SKM-1 (cell line): ENCODE data around the gene UTP14C.
"Not testable (repeated sequence)": the region's sequence is repeated elsewhere in the genome, so short reads cannot be mapped to it uniquely, and the experiment has no call there.

Experiments used
- DNase-seq: peaks from one replicate; lab custom pipeline; 2025; ENCODE audit not compliant: unreplicated experiment; lab: John Stamatoyannopoulos, UW

The UTP14C gene

DNA sequence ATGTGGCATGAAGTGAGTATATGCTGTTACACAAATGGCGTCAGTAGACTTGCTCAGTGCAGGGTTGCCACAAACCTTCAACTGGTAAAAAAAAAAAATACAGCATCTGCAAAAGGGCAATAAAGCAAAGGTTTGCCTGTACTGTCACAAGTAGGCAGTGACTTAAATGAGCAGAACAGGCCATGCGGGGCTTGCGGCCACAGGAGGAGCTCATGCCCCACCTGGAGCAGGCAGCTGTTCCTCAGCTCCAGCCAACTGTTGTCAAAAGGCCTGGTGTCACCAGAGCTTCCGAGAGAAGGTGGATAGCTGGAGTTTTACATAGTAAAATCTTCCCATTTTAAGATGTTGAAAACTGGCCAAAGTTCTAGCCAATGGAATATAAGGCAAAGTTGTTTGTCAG, 20.9 kb upstream of the UTP14C start:
- DNase-seq = no peak

DNA sequence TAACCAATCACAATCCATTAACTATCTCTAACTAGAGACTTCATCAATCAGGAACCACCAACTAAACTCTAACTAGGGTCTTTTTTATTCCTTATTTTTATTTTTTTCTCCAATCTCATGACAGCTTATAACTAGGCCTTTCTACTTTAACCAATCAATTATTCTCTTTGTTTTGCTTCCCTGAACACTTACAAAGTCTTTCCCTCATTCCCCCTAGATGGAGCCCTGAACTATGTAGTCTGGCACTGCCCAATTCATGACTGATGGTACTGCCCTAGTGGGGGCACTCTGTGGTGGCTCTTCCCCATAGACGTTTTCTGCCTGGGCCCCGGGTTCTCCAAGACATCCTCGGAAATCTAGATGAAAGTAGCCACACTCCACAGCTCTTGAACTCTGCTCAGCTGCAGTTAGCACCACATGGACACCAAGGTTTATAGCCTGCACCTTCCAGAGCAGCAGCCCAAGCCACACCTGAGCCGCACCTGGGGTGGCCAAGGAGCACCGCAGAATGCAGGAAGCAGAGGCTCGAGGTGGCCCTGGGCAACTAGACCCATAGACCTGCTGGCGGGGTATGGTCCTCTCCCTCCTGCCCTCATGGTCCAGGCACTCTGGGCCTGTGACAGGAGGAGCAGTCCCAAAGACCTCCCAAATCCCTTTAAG, 19.9 kb upstream of the UTP14C start:
- no peak for DNase-seq

DNA sequence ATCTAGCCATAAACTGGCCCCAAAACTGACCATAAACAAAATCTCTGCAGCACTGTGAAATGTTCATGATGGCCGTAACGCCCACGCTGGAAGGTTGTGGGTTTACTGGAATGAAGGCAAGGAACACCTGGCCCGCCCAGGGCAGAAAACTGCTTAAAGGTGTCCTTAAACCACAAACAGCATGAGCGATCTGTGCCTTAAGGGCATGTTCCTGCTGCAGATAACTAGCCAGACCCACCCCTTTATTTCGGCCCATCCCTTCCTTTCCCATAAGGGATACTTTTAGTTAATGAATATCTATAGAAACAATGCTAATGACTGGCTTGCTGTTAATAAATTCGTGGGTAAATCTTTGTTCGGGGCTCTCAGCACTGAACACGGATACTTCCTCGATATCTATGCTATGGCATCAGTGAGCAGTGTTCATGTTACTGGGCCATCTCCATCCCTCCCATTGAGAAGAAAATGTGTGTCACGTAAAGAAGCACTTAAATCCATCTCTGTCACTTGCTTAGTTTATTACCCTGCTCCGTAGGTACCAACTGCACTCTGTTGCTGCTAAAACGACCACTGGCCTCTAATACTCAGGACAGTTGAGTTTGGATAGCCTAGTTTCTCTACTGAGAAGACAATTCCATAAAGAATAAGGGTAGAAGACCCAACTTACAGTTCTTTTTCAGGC, 18.5 kb upstream of the UTP14C start:
- DNase-seq = no peak

DNA sequence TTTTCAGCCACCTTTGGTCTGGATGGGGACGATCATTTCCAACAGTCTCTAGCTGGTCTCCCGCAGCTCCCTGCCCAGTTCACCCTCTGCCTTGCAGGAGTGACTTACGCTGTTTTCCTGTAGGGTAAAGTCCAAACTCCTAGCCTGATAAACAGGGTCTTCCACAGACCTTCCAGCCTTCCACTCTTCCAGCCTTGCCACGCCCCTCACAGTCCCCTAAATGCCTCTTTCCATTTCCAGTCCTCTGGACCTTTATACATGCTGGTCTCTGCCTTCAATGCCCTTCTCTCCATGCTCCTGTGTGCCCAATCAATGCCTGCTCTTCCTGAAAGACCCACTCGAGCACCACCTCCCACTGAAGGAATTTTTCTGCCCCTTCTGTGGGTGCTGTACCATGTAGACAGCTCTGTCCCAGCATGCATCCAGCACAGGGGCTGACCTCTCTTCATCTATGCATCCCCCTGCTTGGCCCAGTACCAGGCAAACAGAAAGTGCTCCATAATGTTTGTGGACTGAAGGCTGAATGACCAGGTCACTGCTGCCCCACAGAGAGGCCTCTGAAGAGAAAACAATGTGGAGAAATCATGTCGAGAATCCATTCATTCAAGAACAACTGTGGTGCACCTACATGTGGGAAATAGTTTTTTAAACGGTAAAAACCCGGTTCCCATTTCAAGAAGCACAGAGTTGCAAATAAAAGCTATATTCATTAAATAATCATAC, 17.8 kb upstream of the UTP14C start:
- no peak for DNase-seq

DNA sequence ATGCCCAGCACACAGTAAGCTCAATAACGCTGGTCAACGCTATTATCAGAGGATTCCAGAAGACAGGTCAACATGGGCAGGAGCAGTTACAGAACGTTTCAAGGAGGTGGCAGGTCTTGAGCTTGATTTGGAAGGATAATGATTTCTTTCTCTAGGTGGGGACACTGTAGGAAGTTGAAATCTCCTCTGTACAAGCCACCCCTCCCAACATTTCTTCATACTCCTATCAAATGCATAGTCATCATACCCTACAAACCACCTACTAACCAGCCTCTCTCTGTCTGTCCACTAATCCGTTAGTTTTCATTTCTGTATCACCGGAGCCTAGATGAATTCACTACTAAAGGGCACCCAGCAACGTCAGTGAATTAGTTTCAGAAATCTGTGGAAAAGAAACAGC, 14.5 kb upstream of the UTP14C start:
- DNase-seq = no peak

DNA sequence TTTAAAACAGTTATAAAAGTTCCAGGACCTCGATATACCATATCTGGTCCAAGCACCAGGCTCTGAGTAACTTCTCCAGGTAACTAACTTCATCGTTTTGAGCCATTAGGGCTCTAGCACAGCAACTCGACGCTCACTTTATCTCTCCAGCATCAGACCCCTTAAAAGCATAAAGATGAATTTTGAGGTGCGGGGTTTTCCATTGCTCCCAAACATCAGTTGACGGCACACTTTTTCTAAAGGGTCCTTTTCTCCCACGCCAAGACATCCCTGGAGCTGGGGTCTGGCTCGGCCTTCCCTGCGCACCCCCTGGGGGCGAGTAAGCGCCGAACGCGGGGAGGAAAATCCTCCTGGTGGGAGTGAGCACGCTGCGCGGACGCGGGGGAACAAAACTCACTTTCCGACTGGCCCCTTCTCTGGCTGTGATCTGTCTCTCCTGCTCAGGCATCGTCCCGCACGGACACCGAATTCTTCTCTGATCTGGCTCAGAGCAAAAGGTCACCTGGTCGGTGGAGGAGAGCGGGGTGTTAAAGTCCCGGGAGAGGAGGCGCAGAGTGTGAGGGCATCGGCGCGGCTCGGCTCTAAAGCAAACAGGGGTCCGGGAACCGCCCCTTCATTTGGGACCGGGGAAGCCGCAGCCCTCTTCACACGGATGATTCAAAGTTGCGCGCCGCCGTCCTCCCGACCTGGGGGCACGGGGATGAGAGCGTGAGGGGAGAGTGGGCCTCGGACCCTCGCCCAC, 13.4 kb upstream of the UTP14C start, which contains the start of gene ATP7B:
TSS of gene ATP7B (minus strand) at position 561 of the 742 bp plus-strand sequence. CDS start at position 448, 113 bp downstream.
- DNase-seq = no peak

DNA sequence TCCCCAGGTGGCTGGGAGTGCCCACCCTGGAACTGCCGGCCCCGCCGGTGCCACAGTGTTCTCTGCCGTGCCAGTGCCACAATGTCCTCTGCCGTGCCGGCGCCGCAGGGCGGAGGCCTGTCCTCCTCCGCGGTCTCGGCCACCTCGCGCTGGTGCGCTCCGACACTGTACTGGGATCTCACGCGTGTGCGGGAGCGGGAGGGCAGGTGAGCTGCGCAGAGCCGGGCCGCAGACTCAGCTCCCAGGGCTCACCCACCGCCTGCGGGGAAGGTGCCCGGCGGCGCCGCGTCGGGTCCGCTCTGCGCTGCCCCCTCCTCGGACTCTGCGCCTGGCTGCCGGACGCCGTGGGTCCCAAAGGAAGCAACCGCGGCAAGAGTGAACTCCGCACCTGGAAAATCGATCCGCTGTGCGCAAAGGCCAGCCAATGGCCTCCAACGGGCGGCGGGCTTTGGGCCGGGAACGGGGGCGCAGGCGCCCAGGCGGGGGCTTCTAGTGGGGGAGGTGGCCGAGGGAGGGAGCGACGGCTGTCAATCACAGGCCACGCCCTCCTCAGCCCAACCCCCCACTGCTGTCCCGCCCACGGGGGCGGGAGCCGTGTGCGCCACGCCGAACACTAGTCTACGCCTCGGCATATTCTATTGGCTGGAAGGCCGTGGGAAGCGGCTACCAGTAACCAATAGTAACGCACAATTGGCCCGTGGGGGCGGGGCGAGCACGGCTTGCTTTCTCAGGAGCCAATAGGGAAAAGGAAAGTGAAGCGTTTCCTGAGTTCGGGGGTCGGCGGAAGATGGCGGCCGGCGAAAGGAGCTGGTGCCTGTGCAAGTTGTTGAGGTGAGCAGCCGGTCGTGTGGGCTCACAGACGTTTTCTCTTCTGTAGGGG, 12.6 kb upstream of the UTP14C start, which contains the start of gene ALG11:
TSS of gene ALG11 (plus strand) at position 767 of the 880 bp plus-strand sequence. CDS start at position 788, 21 bp downstream.
- DNase-seq = peak; percentile 89

DNA sequence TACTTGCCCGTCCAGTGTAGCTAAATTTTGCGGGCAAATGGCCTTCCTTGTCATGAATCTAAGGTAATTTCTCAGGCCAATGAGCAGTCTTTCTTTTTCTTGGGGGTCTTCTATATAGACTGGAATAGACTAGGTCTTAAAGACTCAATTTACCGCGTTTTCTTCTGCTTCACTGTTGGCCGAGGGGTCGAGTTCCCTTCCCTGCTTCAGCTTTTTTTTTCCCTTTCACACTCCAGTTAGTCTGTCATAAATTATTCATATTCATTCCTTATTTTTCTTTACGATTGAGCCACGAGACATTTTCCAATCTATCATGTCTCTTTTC, 12.0 kb upstream of the UTP14C start:
- no peak for DNase-seq

DNA sequence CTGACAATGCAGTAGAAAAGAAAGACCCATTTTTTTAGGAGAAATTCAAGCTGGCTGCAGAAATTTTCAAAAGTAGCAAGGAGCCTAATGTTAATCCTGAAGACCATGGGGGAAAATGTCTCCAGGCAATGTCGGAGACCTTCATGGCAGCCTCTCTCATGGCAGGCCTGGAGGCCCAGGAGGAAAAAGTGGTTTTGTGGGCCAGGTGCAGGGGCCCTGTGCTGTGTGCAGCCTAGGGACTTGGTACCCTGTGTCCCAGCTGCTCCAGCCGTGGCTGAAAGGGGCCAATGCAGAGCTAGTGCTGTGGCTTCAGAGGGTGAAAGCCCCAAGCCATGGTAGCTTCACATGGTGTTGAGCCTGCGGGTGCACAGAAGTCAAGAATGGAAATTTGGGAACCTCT, 8.2 kb upstream of the UTP14C start:
- no peak for DNase-seq

DNA sequence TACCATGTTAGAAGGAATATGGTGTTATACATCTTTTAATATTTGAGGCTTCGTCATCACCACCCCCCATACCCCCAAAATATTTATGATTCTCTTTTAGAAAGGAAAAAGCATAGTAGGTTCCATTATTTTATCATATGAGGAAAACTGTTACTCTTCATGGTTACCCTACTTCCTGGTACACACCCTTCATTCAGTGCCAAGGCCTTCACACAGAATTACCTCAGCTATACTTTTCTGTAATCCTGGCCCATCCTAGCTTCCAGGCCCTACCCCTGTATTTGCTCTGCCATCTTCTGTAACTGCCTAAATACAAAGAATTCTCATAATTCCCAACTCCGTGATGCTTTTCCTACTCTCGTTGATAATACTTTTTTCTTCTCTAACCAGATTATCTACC, 4.3 kb upstream of the UTP14C start:
- DNase-seq = no peak

DNA sequence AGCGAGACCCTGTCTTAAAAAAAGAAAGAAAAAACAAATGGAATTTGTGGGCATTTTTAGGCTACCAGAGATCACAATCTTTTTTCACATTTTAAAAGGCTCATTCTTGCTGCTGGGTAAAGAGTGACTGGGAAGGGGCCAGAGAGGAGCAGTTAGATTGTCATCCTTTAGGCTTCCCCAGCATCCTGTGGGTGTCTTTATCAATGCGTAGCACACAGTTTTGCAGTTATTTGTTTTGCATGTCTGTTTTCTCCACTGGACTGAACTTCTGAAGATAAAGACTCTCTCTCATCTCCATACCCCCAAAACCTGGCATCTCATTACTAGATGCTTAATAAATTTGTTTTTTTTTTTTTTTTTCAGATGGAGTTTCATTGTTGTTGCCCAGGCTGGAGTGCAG, 2.1 kb upstream of the UTP14C start:
- DNase-seq = no peak

DNA sequence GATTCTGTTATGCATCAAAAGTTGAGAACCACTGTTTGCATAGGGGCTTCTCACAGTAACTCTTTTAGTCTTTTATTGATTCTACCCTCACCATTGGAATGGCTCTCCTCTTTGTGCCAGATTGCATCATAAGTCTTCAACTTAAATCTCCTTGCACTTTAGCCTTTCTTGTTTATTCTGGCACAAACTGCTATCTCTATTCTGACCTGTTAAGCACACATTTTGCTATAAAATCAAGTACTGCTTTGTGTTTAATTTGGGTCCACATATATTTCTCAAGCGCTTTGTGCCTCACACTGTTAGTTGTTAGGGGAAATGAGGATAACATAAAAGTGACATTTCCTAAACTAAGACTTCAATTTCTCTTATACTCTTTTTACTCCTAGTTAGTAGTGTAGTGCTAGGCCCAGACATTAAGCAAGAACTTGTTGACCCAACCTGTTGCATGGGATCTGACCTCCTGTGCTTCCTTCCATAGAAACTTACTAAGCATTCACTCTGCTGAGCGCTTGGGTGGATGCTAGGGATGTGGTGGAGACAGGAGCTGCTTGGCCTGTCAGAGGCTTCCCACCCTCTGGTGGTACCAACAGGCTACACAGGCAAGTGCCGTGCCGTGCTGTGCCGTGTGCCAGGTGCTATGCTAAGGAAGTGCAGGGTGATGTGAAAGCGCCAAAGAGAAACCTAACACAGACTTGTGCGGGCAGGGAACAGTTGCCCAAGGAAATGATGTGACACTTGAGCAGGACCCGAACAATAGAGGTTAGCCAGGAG, 1.2 kb downstream of the UTP14C start:
- DNase-seq = no peak

DNA sequence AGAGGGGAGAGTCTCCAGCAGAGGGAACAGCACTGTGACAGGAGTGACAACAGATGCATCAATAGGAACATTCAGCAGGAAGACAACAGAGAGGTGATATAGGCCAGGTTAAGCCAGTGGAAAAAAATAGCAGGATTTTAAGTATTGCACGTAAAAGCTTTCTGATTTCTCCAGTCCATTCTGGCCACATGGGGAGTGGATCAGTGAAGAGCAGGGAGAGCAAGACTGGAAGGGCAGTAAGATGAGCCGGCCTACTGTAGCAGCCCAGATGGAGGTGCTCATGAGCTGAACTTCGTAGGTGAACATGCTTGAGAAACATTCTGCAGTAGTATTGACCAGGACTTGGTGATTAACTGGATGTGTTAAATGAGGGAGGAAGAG, 1.7 kb downstream of the UTP14C start:
- no peak for DNase-seq

DNA sequence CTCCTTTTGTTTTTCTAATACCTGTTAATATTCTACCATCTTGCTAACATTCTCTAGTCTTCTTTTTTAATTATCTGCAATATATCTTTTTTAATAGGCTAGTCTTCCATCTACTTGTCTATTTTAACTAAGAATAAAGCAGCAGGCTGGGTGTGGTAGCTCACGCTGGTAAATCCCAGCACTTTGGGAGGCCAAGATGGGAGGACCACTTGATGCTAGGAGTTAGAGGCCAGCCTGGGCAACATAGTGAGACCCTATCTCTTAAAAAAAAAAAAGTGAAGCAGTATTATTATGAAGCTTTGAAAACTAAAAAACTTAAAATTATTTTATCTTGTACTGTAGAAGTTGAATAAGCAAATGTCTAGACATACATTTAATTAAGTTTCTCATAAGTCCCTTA, 3.3 kb downstream of the UTP14C start:
- DNase-seq = no peak

DNA sequence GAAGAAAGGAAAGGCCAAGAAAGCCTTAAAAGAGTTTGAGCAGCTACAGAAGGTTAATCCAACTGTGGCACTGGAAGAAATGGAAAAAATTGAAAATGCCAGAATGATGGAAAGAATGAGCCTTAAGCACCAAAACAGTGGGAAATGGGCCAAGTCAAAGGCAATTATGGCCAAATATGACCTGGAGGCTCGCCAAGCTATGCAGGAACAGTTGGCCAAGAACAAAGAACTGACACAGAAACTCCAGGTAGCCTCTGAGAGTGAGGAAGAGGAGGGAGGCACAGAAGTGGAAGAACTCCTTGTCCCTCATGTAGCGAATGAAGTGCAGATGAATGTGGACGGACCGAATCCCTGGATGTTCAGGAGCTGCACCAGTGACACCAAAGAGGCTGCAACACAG, 5.1 kb downstream of the UTP14C start:
- DNase-seq = no peak

DNA sequence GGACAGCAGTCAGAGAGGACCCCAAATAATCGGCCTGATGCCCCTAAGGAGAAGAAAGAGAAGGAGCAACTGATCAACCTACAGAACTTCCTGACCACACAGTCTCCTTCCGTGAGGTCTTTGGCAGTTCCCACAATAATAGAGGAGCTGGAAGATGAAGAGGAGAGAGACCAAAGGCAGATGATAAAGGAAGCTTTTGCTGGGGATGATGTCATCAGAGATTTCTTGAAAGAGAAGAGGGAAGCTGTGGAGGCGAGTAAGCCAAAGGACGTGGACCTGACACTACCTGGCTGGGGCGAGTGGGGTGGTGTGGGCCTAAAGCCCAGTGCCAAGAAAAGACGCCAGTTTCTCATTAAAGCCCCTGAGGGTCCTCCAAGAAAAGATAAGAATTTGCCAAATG, 5.9 kb downstream of the UTP14C start:
- DNase-seq = not testable (repeated sequence)

DNA sequence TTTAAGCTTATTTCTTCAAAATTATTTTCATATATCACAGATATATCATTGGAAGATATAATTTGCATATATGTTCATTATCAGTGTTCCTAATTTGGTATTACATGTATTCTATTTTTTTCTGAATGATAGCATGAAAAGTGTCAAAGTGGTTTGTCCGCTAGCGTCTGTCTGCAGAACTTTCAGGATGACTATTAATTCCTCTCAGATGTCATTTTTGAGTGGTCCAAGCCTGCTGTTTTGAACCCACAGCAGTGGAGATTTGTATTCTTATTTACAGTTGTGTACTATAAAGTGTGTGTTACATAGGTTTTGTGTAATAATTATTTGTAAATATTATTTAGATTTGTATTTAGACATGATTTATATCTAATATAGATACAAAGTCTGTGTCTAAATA, 8.5 kb downstream of the UTP14C start:
- no peak for DNase-seq

DNA sequence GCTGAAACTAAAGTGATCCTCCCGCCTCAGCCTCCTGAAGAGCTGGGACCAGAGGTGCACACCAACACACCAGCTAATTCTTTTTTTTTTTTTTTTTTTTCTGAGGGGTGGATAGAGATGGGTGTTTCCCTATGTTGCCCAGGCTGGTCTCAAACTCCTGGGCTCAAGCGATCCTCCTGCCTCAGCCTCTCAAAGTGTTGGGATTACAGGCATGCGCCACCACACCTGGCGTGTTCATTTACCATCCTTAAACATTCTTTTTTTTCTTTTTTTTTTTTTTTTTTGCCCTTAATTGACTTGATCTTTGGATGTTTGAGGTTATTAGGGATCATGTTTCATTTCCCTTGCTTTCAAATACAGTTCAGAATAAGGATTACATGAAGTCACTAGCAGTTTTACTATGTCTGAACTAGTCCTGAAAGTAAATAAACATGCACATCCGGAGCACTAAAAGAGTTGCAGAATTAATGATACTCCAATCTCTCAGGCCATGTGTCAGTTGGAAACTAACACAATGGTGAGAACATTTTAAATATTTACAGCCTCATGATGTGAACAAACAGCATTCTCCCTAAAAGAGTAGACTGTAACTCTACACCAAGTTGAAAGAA, 10.2 kb downstream of the UTP14C start:
- DNase-seq = no peak

DNA sequence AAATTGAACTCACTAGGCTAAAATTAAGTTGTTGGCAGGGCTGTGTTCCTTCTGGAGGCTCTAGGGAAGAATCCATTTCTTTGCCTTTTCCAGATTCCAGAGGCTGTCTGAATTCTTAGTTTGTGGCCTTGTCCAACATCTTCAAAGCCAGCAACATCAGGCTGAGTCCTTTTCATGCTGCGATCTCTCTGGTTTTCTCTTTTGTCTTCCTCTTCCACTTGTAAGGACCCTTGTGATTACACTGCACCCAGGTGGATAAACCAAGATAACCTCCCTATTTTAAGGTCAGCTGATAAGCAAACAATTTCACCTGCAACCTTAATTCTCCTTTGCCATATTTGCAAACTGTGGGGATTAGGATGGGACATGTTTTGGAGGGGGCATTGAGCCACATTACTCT, 11.5 kb downstream of the UTP14C start:
- DNase-seq = no peak
